ENCODE results near the gene HBEGF.

GRCh38 chr5:140292212-140293036 is 54.0 kb downstream of the HBEGF start:
- no peak for TF ChIP-seq EZH2 (IDR thresholded peaks at IDR 0.05; ENCODE audit: borderline replicate concordance, low read depth, low read length, severe bottlenecking)
- TF ChIP-seq CTCF (IDR thresholded peaks at IDR 0.05; ENCODE audit: borderline replicate concordance, extremely low read depth, low read length, poor library complexity, severe bottlenecking), result no peak

Data from DND-41 (cell line).